Stimulated activated CD8-positive, alpha-beta memory T cell treated with anti-CD3 and anti-CD28 coated beads, Interleukin-15, amount 100 ng/mL, for 1 hour (primary cell): Measurements from ENCODE around the gene VSIG8.

Experiments used
- DNase-seq: peaks from one replicate; pipeline ENCODE4 v3.0.0-alpha.2; 2020; ENCODE audit warnings: low read depth

Gene VSIG8

DNA sequence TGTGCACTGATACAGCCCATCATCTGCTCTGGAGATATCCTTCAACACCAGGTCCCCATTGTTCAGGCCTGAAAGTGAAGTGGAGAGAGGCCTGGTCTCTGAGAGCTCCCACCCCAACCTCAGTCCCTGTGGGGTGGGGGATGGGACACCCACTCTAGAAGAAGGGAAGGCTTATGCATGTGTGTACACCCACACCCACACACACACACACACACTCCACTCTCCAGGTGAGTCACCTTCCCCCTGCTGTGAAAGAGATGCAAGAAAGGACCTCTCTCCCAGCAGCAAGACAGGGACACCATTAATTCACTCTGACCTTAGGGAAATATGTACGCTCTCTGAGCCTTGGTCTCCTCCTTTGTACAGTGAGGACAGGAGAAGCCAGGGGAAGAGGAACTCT, 5.9 kb downstream of the VSIG8 start:
- DNase-seq, result no peak

DNA sequence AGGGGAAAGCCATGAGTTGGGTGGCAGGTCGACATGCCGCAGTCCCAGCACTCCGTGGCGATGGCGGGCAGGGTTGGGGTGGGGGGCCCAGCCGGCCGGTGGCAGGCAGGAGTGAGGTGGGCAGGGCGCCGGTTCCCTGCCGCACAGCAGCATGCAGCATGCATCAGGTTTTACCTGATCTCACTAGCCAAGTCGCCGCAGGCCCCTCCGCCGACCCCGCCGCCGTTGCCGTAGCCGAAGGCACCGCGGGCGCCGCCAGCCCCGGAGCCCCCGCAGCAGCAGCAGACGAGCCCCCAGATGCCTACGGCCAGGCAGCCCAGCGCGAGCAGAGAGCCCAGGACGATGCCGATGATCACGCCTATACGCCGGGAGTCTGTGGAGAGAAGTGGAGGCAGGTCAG, 6.7 kb downstream of the VSIG8 start:
- DNase-seq, result no peak

DNA sequence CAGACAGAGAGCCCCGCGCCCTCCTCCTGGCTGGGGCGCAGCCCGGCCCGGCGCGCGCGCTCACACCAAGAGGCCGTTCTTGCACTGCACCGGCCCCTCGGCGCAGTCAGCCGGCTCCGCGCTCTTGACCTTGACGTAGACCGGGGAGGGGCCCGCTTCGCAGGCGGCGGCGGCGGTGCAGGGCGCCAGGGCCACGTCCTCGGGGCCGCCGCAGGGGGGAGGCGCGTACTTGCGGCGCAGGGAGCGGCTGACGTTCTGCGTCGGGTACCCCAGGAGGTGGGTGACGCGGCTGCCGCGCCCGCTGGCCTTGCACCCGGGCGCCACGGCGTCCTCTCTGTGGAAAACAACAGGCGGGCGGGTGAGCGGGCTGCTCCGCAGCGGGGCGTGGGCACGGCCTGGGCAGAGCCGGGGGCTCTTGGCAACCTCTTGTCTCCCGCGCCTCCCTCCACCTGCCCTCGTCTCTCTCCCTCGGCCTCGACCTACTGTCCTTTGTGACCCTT, 7.7 kb downstream of the VSIG8 start:
- peak; percentile 41 for DNase-seq

- no peak for DNase-seq
Observed at GRCh38 chr1:159854116-159854692, 8.3 kb downstream of the VSIG8 start.

DNA sequence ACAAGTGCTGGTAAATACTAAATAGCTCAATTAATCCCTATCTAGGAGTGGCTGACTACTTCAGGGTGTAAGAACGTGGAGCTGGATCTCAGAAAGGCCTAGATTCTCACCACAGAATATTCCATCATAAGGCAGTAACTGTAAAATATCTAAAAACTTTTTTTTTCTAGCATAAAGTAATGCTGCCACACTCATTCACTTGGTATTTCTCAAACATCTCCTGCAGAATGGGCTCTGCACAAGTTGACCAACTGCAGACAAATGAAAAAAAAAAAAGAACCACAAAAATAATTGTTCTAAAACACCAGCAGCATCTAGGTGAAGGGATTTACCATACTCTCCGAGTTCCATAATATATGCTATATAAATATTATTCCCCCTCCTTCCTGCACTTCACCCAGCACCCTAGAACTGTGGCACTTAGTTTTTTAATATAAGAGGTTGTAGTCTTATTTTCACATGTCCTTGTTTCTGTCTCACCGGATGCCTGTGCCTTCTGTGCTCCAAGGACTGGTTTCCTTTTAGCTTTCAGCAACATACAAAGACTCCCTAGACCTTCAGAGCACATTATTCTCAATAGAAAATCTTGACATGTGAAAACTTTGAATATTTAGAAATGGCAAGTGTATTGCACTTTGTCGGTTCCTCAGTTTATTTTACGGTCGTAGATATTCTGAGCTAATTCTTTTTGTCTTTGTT, 8.9 kb downstream of the VSIG8 start:
- DNase-seq, result no peak

- DNase-seq, result no peak
Observed at GRCh38 chr1:159851407-159851806, 11.1 kb downstream of the VSIG8 start.

GRCh38 chr1:159849626-159850366, 12.7 kb downstream of the VSIG8 start:
- no peak for DNase-seq

- no peak for DNase-seq
Observed at GRCh38 chr1:159848326-159848725, 14.1 kb downstream of the VSIG8 start.

GRCh38 chr1:159847231-159847630, 15.2 kb downstream of the VSIG8 start:
- DNase-seq, result no peak

- DNase-seq, result no peak
Observed at GRCh38 chr1:159845751-159846629, 16.5 kb downstream of the VSIG8 start.

DNA sequence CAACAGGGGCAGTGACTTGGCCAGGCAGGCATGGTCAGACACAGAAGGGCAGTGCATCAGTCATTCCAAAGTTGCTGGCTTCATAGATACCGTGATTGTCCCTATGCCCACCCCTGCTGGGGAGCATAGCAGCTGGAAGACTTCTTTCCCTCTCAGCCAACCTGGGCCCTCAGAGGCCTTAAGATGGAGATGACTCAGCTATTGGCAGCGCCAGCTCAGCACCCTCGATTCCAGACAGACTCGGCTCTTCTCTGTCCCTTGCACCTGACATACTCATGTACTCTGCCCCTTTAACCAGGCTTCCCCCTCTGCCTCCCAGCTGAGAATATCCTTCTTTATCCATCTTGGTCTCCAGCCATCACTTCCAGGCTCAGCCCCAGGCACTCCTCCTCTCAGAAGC, 19.0 kb downstream of the VSIG8 start:
- DNase-seq, result no peak

GRCh38 chr1:159841749-159842148, 20.7 kb downstream of the VSIG8 start:
- no peak for DNase-seq

DNA sequence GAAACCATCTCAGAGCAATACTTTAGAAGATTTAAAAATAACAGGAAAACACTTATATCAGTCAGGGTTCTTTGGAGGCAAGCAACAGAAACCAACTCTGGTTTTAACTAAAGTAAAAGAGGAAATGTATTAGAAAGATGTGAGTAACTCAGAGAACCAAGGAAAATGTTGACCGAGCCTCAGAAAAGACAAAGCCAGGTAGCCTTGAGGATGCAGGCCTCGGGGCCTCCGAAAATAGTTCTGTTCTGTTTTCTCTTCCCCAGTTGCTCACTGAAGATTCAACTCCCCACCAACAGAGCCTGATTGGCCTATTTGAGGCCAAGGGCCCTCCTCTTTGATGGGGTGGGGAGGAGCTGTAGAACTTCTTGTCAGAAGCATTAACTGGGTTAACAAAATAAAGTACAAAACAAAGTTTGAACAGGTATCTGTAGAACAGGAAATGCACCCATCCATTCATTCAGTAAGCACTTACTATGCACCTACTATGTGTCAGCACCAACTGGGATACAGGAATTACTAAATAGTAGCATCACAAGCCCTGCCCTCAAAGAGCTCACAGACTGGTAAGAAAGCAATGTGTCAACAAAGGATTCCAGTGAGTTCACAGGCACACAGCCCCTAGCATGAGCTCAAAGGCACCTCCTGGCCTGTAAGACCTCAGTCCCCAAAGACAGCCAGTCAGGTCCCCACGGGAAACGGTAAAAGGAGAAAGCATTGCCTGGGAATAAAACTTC, 23.2 kb downstream of the VSIG8 start:
- DNase-seq, result no peak

- no peak for DNase-seq
Observed at GRCh38 chr1:159838715-159839114, 23.7 kb downstream of the VSIG8 start.

GRCh38 chr1:159835862-159836525, 26.5 kb downstream of the VSIG8 start:
- no peak for DNase-seq

GRCh38 chr1:159835356-159835755, 27.1 kb downstream of the VSIG8 start:
- DNase-seq, result no peak

GRCh38 chr1:159832309-159832708, 30.1 kb downstream of the VSIG8 start:
- DNase-seq, result no peak

- DNase-seq, result no peak
Observed at GRCh38 chr1:159831412-159832141, 30.9 kb downstream of the VSIG8 start.

- no peak for DNase-seq
Observed at GRCh38 chr1:159830722-159831121, 31.7 kb downstream of the VSIG8 start.

GRCh38 chr1:159829822-159830465, 32.5 kb downstream of the VSIG8 start:
- DNase-seq, result no peak
